Measurements from ENCODE around the gene IFNGR1.

DNA sequence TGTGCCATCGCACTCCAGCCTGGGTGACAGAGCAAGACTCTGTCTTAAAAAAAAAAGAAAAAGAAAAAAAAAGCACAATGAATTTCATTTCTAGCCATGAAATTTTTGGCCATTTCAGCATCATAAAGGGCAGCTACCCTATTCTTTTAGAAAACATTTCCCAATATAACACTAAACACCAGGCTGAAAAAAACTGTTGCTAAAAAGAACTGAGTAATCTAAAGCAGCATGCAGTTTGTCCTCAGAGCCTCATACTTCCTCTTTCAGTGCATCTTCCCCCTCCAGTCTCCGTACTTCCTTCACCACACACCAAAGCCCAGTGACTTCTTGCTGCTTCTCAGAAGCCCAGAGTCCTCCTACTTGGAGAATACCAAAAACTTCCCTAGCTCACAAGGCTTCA, 5.6 kb upstream of the IFNGR1 start:
- TF ChIP-seq CTCF (IDR thresholded peaks at IDR 0.05; ENCODE audit: borderline replicate concordance, extremely low read depth, low read length, poor library complexity, severe bottlenecking) = no peak
- no peak for TF ChIP-seq EZH2 (IDR thresholded peaks at IDR 0.05; ENCODE audit: borderline replicate concordance, low read depth, low read length, severe bottlenecking)

All from DND-41 (cell line).